ENCODE data around the gene PIK3R6. TPM values are rescaled to one million over a fixed set of nuclear protein-coding genes. Genes with fewer than 3 reads are reported as not detected.

Gene PIK3R6
- total RNA-seq, 1 experiment from 2014 or later: not detected

DNA sequence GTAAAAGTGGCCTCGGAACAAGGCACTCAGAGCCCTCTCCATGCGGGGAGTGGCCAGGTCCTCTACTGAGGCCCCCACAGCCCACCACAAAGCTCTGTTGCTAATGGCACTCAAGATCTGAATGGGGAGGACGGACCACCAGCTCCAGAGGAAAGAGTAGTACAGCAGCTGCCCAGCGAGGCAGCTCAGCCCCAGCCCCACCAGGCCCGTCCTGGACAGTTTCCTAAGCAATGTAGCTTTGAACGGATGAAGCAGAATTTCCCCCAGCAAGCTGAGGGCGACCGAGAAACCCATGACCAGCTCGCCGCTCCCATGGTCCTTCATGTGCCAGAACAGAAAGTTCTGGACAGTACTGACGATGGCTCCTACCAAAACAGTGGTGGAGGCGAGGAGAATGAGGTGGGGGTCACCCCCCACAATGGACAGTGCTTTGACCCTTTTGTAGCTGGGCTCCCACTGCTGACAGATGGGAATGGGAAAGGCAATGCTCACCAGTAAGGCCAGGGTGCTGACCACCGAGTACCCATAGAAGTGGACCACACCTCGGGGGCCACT lies 69.8 kb downstream of the PIK3R6 start:
- Histone ChIP-seq H2BK15ac (ENCODE audit: low read depth, low read length) (no peak overlapping the region), H2BK5ac (ENCODE audit: insufficient read length, low read length) (no peak overlapping the region), H3K27me3 (ENCODE audit: insufficient read depth, low read length) (no peaks in the 10 kb centered on the region), H3K4ac (ENCODE audit: low read depth, low read length) (no peak overlapping the region), H4K91ac (ENCODE audit: insufficient read length, low read depth, low read length) (no peak overlapping the region), H2AK5ac (ENCODE audit: insufficient read length, low read length) (no peak overlapping the region), H3K79me1 (ENCODE audit: insufficient read depth, low read depth, low read length, poor library complexity, severe bottlenecking) (no peaks in the 10 kb centered on the region), H4K8ac (replicated peaks; ENCODE audit: insufficient read length, low read depth, low read length) (no peak overlapping the region), H3T11ph (ENCODE audit: low read length) (no peak overlapping the region), H3K14ac (ENCODE audit: insufficient read depth, low read length) (no peak overlapping the region), H2AFZ (ENCODE audit: low read length) (no peak overlapping the region), H3K18ac (ENCODE audit: insufficient read length, low read depth, low read length) (no peak overlapping the region), H3K9me3 (ENCODE audit: control insufficient read depth, low read depth, low read length) (no peaks in the 10 kb centered on the region), H3K27ac (ENCODE audit: insufficient read length, low read depth, low read length) (no peak overlapping the region), H2BK20ac (ENCODE audit: low read depth, low read length, poor library complexity, severe bottlenecking) (no peak overlapping the region), H3K23ac (ENCODE audit: insufficient read length, low read depth, low read length) (no peak overlapping the region), H2BK120ac (ENCODE audit: low read depth, low read length, poor library complexity, severe bottlenecking) (no peak overlapping the region), H4K20me1 (ENCODE audit: control insufficient read depth, insufficient read depth, insufficient read length) (no peaks in the 10 kb centered on the region), H3K4me1 (ENCODE audit: insufficient read depth, low read length) (no peaks in the 10 kb centered on the region), H3K4me2 (ENCODE audit: insufficient read depth, insufficient read length, low read length) (no peak overlapping the region), H2BK12ac (ENCODE audit: insufficient read length, low read depth, low read length) (no peak overlapping the region), H3K9ac (ENCODE audit: extremely low read depth, insufficient read length, low read length) (no peak overlapping the region), H4K5ac (ENCODE audit: insufficient read length, low read depth, low read length) (no peak overlapping the region), H3K79me2 (ENCODE audit: insufficient read depth, low read length) (no peaks in the 10 kb centered on the region), H3K23me2 (ENCODE audit: insufficient read length, low read depth, low read length, poor library complexity, severe bottlenecking) (no peaks in the 10 kb centered on the region), H3K56ac (ENCODE audit: insufficient read length, low read depth, low read length) (no peak overlapping the region)
- Mint-ChIP-seq H3K27me3 (ENCODE audit: low read depth) (peaks cover 1% of the 10 kb centered on the region), H3K4me1 (peaks cover 17 to 32% of the 10 kb centered on the region in 2 experiments), H3K9me3 (peaks cover 0 to 2% of the 10 kb centered on the region in 2 experiments; a peak in 2 of 5 replicates), H3K36me3 (ENCODE audit: insufficient read depth in 1 of 3, low read depth in 3 of 3) (no peaks in the 10 kb centered on the region), H3K27ac (no peak overlapping the region; a peak in 1 of 7 replicates), H3K4me3 (peak overlapping the region in 1 of 2 experiments; percentile 75; a peak in 1 of 5 replicates)
- TF ChIP-seq, protein P1, sequence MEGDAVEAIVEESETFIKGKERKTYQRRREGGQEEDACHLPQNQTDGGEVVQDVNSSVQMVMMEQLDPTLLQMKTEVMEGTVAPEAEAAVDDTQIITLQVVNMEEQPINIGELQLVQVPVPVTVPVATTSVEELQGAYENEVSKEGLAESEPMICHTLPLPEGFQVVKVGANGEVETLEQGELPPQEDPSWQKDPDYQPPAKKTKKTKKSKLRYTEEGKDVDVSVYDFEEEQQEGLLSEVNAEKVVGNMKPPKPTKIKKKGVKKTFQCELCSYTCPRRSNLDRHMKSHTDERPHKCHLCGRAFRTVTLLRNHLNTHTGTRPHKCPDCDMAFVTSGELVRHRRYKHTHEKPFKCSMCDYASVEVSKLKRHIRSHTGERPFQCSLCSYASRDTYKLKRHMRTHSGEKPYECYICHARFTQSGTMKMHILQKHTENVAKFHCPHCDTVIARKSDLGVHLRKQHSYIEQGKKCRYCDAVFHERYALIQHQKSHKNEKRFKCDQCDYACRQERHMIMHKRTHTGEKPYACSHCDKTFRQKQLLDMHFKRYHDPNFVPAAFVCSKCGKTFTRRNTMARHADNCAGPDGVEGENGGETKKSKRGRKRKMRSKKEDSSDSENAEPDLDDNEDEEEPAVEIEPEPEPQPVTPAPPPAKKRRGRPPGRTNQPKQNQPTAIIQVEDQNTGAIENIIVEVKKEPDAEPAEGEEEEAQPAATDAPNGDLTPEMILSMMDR (conservative IDR thresholded peaks at IDR 0.05): no peak
- DNase-seq: peak; percentile 26
- no CpG with 5 or more reads among the region's 14 CpGs for WGBS (ENCODE audit: extremely low coverage, insufficient read length, low lambda C conversion rate)
